Osteocyte (in vitro differentiated cells): ENCODE data around the gene ZNF627. TPM values are rescaled to one million over a fixed set of nuclear protein-coding genes. Genes with fewer than 3 reads are reported as not detected.

Experiments
- DNase-seq: peaks from one replicate; pipeline ENCODE4 v3.0.0; 2021; ENCODE audit warnings: mixed read lengths; ENCODE audit not compliant: unreplicated experiment; ENCODE audit errors: extremely low spot score
- H3K27ac Mint-ChIP-seq: one replicate; pipeline ENCODE4 v1.8.0; 2021; ENCODE audit warnings: mild to moderate bottlenecking, mixed read lengths; ENCODE audit not compliant: unreplicated experiment
- H3K27me3 Mint-ChIP-seq: one replicate; pipeline ENCODE4 v1.8.0; 2021; ENCODE audit warnings: mixed read lengths; ENCODE audit not compliant: unreplicated experiment
- H3K36me3 Mint-ChIP-seq: one replicate; pipeline ENCODE4 v1.8.0; 2021; ENCODE audit warnings: mixed read lengths; ENCODE audit not compliant: unreplicated experiment
- H3K4me1 Mint-ChIP-seq: one replicate; pipeline ENCODE4 v1.8.0; 2021; ENCODE audit warnings: mixed read lengths; ENCODE audit not compliant: unreplicated experiment
- H3K4me3 Mint-ChIP-seq: one replicate; pipeline ENCODE4 v1.8.0; 2021; ENCODE audit warnings: mild to moderate bottlenecking, moderate library complexity, mixed read lengths; ENCODE audit not compliant: unreplicated experiment
- H3K9me3 Mint-ChIP-seq: one replicate; pipeline ENCODE4 v1.8.0; 2021; ENCODE audit warnings: mixed read lengths; ENCODE audit not compliant: unreplicated experiment
- CTCF ChIP-seq: fragments of 200-600 bp; sonication (generic); IDR thresholded peaks from 2 replicates; pipeline ENCODE4 v1.5.0; 2021; ENCODE audit warnings: antibody characterized with exemption, mild to moderate bottlenecking, moderate library complexity
- long read RNA-seq: library from polyadenylated mRNA; unstranded; transcript quantifications from one replicate; pipeline ENCODE4 v2.0.0, GENCODE V29; 2021
- total RNA-seq: library from RNA; stranded (reverse); gene quantifications from 2 replicates; pipeline ENCODE4 v1.2.1, GENCODE V29; 2021

The ZNF627 gene
- 18.2 and 18.3 TPM in 2 replicates for total RNA-seq
- long read RNA-seq, transcript ZNF627-201 (4 exons, 2,840 nt), result major isoform, 175 of 206 reads
- long read RNA-seq, partial matches to known transcripts, result 3 of 206 reads
- long read RNA-seq, other reads (novel, unspliced or antisense), result 23 of 206 reads

DNA sequence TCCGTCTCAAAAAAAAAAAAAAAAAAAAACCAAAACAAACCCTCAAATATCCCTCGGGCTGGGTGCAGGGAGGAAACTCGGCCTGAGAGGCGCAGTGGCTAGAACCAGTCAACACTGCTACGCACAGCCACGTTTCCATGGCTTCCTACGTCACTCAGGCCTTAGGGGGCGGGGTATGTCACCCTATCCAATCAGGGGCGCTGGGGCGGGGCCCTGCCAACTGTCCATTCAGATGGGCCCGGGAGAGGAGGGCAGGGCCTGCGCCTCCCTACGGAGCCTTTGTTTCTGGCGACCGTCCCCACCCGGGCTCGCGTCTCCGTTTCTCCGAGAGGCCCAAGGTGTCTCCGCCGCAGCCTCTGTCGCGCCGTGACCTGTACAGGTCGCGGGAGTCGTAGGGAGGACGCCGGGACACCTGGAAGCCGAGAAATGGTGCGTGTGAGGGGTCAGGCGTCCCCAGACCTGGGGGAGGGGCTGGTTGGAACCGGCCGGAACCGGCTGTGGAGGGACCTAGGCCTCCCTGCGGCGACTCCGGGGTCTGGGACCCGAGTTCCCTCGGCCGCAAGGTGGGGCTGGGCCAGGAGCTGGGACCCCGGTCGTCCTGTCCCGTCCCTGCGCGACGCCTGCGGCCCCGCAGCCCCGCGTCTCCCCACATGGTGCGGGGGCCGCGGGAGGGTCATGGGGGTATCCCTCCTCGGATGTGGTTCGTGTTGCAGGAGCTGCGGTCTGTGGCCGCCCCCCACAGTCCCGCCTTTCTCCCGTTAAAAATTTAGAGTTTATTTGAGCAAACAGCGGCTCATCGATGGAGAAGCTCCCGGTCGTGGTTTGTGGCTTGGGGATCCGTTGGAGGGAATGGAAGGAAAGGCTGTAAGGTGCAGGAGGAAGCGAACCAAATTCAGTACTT lies at the start of gene ZNF627:
Gene ZNF627, plus strand, starts transcription at position 282 of the 901 bp plus-strand sequence. Its CDS starts 145 bp downstream, at position 427.
- Mint-ChIP-seq H3K36me3 (peaks cover 11% of the 10 kb centered on the region), H3K27ac (peak within 1 kb of the TSS; percentile 96), H3K4me3 (peak within 1 kb of the TSS; percentile 98), H3K9me3 (no peaks in the 10 kb centered on the region), H3K4me1 (peaks cover 43% of the 10 kb centered on the region), H3K27me3 (no peaks in the 10 kb centered on the region)
- peak; percentile 99 for DNase-seq
- no peak for TF ChIP-seq CTCF

DNA sequence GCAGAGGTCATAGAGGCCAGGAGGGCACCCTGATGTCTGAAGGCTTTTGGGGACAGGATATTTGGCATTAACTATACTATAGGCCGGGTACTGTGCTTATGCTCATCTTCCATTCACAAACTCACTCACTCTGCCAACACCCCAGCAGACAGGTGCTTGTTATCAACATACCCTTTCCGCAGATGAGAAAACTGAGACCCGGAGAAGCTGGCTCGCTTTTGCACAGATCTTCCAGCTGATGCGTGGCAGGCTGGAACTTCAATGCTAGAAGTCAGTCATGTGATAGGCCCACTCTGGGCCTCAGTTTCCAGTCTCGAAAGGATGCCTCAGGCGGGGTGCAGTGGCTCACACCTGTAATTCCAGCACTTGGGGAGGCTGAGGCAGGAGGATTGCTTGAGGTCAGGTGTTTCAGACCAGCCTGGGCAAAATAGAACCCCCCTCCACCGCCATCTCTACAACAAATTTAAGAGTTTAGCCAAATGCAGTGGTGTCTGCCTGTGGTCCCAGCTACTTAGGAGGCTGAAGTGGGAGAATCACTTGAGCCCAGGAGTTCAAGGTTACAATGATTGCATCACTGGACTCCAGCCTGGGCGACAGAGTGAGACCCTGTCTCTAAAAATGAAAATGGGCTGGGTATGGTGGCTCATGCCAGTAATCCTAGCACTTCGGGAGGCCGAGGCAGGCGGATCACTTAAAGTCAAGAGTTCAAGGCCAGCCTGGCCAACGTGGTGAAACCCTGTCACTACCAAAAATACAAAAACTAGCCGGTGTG lies 49.2 kb upstream of the ZNF627 start:
- Mint-ChIP-seq H3K4me3 (no peak overlapping the region), H3K27me3 (no peaks in the 10 kb centered on the region), H3K36me3 (no peaks in the 10 kb centered on the region), H3K4me1 (peaks cover 3% of the 10 kb centered on the region), H3K27ac (no peak overlapping the region), H3K9me3 (no peaks in the 10 kb centered on the region)
- no peak for TF ChIP-seq CTCF
- DNase-seq, result no peak

DNA sequence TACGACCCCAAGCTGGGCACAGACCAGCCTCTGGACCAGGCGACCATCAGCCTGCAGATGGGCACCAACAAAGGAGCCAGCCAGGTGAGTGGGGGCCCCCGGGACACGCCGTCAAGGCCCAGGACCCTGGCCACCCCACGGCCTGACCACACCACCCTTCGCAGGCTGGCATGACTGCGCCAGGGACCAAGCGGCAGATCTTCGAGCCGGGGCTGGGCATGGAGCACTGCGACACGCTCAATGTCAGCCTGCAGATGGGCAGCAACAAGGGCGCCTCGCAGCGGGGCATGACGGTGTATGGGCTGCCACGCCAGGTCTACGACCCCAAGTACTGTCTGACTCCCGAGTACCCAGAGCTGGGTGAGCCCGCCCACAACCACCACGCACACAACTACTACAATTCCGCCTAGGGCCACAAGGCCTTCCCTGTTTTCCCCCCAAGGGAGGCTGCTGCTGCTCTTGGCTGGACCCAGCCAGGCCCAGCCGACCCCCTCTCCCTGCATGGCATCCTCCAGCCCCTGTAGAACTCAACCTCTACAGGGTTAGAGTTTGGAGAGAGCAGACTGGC lies 47.8 kb upstream of the ZNF627 start:
- no peak for TF ChIP-seq CTCF
- no peak overlapping the region for H3K4me3 Mint-ChIP-seq
- DNase-seq, result no peak

GRCh38 chr19:11550265-11550664 lies 47.0 kb upstream of the ZNF627 start:
- Mint-ChIP-seq H3K27ac (no peak overlapping the region), H3K4me1 (no peaks in the 10 kb centered on the region), H3K9me3 (no peaks in the 10 kb centered on the region), H3K4me3 (no peak overlapping the region), H3K27me3 (no peaks in the 10 kb centered on the region), H3K36me3 (no peaks in the 10 kb centered on the region)
- DNase-seq, result no peak
- no peak for TF ChIP-seq CTCF

More for the DNA sequence above, 47.8 kb upstream of the ZNF627 start:
- H3K27me3 Mint-ChIP-seq, result no peaks in the 10 kb centered on the region
- H3K36me3 Mint-ChIP-seq, result no peaks in the 10 kb centered on the region
- peaks cover 3% of the 10 kb centered on the region for H3K4me1 Mint-ChIP-seq
- H3K27ac Mint-ChIP-seq, result no peak overlapping the region
- H3K9me3 Mint-ChIP-seq, result no peaks in the 10 kb centered on the region
